HG03565 (cell line): Measurements from ENCODE around the gene CYP2E1.
"Not testable (repeated sequence)": the region's sequence is repeated elsewhere in the genome, so short reads cannot be mapped to it uniquely, and the experiment has no call there.

ENCODE experiments used
- ATAC-seq: cut with Tn5 transposase; IDR thresholded peaks from one replicate; pipeline ENCODE4 v1.9.1; 2021; ENCODE audit warnings: mild to moderate bottlenecking, moderate library complexity; ENCODE audit not compliant: unreplicated experiment

CYP2E1 gene

DNA sequence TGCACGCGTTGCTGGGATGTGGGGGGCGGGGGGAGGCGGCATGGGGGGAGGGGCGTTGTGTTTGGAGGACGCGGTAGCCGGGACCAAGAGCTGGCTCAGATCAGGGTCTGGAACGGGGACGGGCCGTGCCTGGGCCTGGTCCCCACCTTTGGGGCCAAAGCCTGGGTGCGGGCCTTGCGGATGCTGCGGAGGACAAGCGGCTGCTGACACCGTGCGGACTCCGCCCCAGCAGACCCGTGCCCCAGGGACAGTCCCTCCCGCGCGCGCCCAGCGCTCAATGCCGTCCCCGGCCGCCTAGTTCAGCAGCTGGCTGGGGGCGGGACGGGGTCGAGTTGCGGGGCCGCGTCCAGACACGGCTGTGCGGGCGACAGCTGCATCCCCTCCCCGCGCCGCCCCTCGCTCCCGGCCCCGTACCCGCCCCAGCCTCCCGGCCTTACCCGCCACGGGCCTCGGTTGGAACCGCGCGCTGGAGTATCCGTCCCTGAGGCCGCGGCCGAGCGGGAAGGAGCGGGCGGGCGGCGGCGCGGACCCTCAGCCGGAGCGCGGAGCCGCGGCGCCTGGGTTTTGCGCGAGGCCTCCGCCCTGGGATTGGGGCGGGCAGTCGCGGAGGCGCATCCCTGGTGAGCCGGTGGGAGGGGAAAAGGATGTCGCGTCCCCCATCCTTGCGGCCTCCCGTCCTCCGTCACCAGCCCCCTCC is 41.8 kb downstream of the CYP2E1 start:
- not testable (repeated sequence) for ATAC-seq

- not testable (repeated sequence) for ATAC-seq
Observed at GRCh38 chr10:133569801-133570200, 42.6 kb downstream of the CYP2E1 start.

GRCh38 chr10:133572055-133572454 is 44.9 kb downstream of the CYP2E1 start:
- not testable (repeated sequence) for ATAC-seq

GRCh38 chr10:133573460-133573859 is 46.3 kb downstream of the CYP2E1 start:
- ATAC-seq = not testable (repeated sequence)

DNA sequence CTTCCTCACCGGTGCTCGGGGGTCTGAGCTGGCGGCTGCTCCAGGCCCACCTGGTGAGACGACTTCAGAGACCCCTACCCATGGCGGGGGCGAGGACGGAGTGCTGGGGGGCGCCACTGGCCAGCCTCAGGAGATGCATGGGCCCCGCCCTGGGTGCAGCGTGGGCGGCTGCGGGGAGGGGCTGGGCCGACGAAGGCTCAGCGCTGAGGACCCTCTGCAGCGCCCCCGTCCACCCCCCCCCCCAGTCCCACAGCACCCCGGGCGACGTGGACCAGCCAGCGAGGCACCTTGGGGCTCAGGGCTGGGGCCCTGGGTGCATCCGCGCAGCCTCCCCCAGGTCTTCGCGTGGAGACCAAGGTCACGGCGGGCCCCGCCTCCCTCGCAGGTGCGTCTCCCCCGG is 49.9 kb downstream of the CYP2E1 start:
- ATAC-seq = not testable (repeated sequence)
